NB4 (cell line): ENCODE results near the gene RASGRP2.

Experiments used
- DNase-seq: peaks from one replicate; pipeline ENCODE4 v3.0.0; 2010; ENCODE audit warnings: low read depth
- H3K4me3 ChIP-seq: one replicate; pipeline ENCODE4 v1.5.1; 2011; ENCODE audit warnings: mild to moderate bottlenecking, low read depth, low read length, moderate library complexity
- MYC ChIP-seq: IDR thresholded peaks from 2 replicates; pipeline ENCODE4 v1.6.1; 2011; ENCODE audit warnings: low read depth, low read length
- POLR2A ChIP-seq: IDR thresholded peaks from 2 replicates; pipeline ENCODE4 v1.6.1; 2011; ENCODE audit warnings: mild to moderate bottlenecking; ENCODE audit not compliant: insufficient read length; ENCODE audit errors: extremely low read depth
- TF ChIP-seq, protein P1 (sequence below): IDR thresholded peaks from 2 replicates; pipeline ENCODE4 v1.6.1; 2011; ENCODE audit warnings: low read depth, low read length
- TF ChIP-seq, protein P2 (sequence below): IDR thresholded peaks from one replicate; pipeline ENCODE4 v1.5.1; 2012; ENCODE audit warnings: low read depth, low read length

Gene RASGRP2

GRCh38 chr11:64778223-64778472 lies 34.2 kb upstream of the RASGRP2 start:
- TF ChIP-seq POLR2A = no peak
- DNase-seq = no peak
- peak overlapping the region; percentile 60 for H3K4me3 ChIP-seq

GRCh38 chr11:64777449-64778222 lies 33.7 kb upstream of the RASGRP2 start:
- peak overlapping the region; percentile 91 for H3K4me3 ChIP-seq
- TF ChIP-seq MYC = peak; percentile 39; the same call in 1 of the 2 replicates
- TF ChIP-seq, protein P1, sequence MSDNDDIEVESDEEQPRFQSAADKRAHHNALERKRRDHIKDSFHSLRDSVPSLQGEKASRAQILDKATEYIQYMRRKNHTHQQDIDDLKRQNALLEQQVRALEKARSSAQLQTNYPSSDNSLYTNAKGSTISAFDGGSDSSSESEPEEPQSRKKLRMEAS = no peak
- TF ChIP-seq, protein P2, sequence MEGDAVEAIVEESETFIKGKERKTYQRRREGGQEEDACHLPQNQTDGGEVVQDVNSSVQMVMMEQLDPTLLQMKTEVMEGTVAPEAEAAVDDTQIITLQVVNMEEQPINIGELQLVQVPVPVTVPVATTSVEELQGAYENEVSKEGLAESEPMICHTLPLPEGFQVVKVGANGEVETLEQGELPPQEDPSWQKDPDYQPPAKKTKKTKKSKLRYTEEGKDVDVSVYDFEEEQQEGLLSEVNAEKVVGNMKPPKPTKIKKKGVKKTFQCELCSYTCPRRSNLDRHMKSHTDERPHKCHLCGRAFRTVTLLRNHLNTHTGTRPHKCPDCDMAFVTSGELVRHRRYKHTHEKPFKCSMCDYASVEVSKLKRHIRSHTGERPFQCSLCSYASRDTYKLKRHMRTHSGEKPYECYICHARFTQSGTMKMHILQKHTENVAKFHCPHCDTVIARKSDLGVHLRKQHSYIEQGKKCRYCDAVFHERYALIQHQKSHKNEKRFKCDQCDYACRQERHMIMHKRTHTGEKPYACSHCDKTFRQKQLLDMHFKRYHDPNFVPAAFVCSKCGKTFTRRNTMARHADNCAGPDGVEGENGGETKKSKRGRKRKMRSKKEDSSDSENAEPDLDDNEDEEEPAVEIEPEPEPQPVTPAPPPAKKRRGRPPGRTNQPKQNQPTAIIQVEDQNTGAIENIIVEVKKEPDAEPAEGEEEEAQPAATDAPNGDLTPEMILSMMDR = no peak
- TF ChIP-seq POLR2A = no peak
- DNase-seq = peak; percentile 86

DNA sequence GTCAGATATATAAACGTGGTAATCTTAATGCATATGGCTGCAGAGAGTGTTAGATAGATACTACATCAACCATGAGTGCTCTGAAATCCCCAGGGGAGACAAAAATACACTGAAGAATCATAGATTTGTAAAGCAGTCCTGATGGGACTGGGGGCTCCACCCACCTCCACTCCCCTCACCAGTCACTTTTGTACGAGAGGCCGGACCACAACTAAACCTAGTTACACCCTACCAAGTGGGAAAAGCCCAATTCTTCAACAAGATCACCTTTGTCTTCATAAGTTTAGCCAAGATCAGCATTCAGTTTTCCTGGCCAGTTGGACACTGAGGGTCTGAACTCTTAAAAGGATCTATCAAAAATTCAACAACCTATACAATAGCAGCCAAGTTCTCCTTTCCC lies 32.9 kb upstream of the RASGRP2 start:
- peak overlapping the region; percentile 91 for H3K4me3 ChIP-seq
- no peak for DNase-seq
- TF ChIP-seq, protein P1 = no peak
- no peak for TF ChIP-seq MYC

GRCh38 chr11:64776425-64776824 lies 32.5 kb upstream of the RASGRP2 start:
- DNase-seq = no peak
- TF ChIP-seq POLR2A (no peak), MYC (no peak)
- TF ChIP-seq, protein P2 = no peak
- TF ChIP-seq, protein P1 = no peak
- peak overlapping the region; percentile 91 for H3K4me3 ChIP-seq

GRCh38 chr11:64774144-64774543 lies 30.2 kb upstream of the RASGRP2 start:
- peak overlapping the region; percentile 27 for H3K4me3 ChIP-seq
- DNase-seq = no peak
- no peak for TF ChIP-seq POLR2A
- TF ChIP-seq, protein P2 = no peak

GRCh38 chr11:64772303-64773018 lies 28.5 kb upstream of the RASGRP2 start:
- TF ChIP-seq, protein P2 = no peak
- TF ChIP-seq POLR2A (no peak), MYC (no peak)
- TF ChIP-seq, protein P1 = no peak
- no peak overlapping the region for H3K4me3 ChIP-seq
- no peak for DNase-seq

DNA sequence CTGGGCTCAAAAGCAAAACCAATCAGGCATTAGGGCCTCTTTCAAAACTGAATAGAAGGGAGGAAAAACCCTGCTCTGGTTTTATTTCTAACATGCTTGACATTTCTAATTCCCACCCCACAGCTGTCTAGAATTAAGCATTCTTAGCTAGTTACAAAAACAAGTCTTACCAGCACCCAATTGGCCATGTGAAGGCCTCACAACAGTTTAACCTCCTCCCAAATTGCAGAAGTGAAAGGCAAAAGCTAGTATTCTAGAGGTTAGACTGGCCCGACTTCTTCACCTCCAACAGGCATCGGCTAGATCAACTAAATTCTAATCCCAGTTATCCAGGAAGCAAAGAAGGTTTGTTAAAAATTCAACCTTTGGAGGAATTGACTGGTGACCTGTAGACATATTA lies 27.9 kb upstream of the RASGRP2 start:
- TF ChIP-seq MYC = no peak
- TF ChIP-seq, protein P1 = no peak
- TF ChIP-seq POLR2A = no peak
- TF ChIP-seq, protein P2 = no peak
- no peak overlapping the region for H3K4me3 ChIP-seq
- no peak for DNase-seq
